GM12872 (cell line): Measurements from ENCODE around the gene OTOGL.

Source experiments
- CTCF ChIP-seq: IDR thresholded peaks from 3 replicates; pipeline ENCODE4 v1.5.1; 2011; ENCODE audit warnings: low read depth, mild to moderate bottlenecking, low read length, moderate library complexity; ENCODE audit not compliant: insufficient read depth

OTOGL gene

GRCh38 chr12:80411787-80412186 lies 312.4 kb downstream of the OTOGL start:
- TF ChIP-seq CTCF: no peak

- peak; percentile 58; the same call in 2 of the 3 replicates for TF ChIP-seq CTCF
These were observed 313.1 kb downstream of the OTOGL start for GRCh38 chr12:80412343-80412953.

- TF ChIP-seq CTCF: no peak
These were observed 314.1 kb downstream of the OTOGL start for GRCh38 chr12:80413462-80413861.

GRCh38 chr12:80415466-80415865 lies 316.1 kb downstream of the OTOGL start:
- TF ChIP-seq CTCF: no peak

GRCh38 chr12:80419644-80420043 lies 320.3 kb downstream of the OTOGL start:
- TF ChIP-seq CTCF: no peak

GRCh38 chr12:80420075-80420474 lies 320.7 kb downstream of the OTOGL start:
- TF ChIP-seq CTCF: no peak

- TF ChIP-seq CTCF: no peak
These were observed 323.2 kb downstream of the OTOGL start for GRCh38 chr12:80422550-80422949.
